ENCODE results near the gene HACD3. TPM values are rescaled to one million over a fixed set of nuclear protein-coding genes. Genes with fewer than 3 reads are reported as not detected.
"Not testable (repeated sequence)": the region's sequence is repeated elsewhere in the genome, so short reads cannot be mapped to it uniquely, and the experiment has no call there.

Gene HACD3
- total RNA-seq, 1 donor from 2014 or later = 129 TPM

- no peak overlapping the region for H3K4me3 ChIP-seq (ENCODE audit: insufficient read depth, low read depth, low read length)
- H3K4me3 Mint-ChIP-seq (ENCODE audit: unreplicated experiment) = peak overlapping the region; percentile 5
- H3K36me3 ChIP-seq (ENCODE audit: insufficient read depth, low read length) = no peaks in the 10 kb centered on the region
- no peaks in the 10 kb centered on the region for H3K27me3 ChIP-seq (ENCODE audit: insufficient read depth, low read length)
- peaks cover 7% of the 10 kb centered on the region for H3K4me1 ChIP-seq (ENCODE audit: insufficient read depth, low read length)
- H3K36me3 Mint-ChIP-seq (ENCODE audit: low read depth, unreplicated experiment) = peaks cover 17% of the 10 kb centered on the region
- TF ChIP-seq CTCF (IDR thresholded peaks at IDR 0.05; ENCODE audit: insufficient read depth, low read depth, low read length) (no peak), EZH2 (IDR thresholded peaks at IDR 0.05; ENCODE audit: insufficient read depth, low read length) (no peak)
- peaks cover 51% of the 10 kb centered on the region for H3K79me2 ChIP-seq (ENCODE audit: insufficient read depth, low read length)
- H3K9me3 ChIP-seq (ENCODE audit: insufficient read depth, low read depth, low read length) = no peaks in the 10 kb centered on the region
- no peaks in the 10 kb centered on the region for H3K9me3 Mint-ChIP-seq (ENCODE audit: unreplicated experiment)
- DNase-seq (ENCODE audit: low read depth) (no peak), FAIRE-seq (no peak)
- H3K27ac Mint-ChIP-seq (ENCODE audit: unreplicated experiment) = peak overlapping the region; percentile 1
- no peaks in the 10 kb centered on the region for H3K27me3 Mint-ChIP-seq (ENCODE audit: low read depth, unreplicated experiment)
- H2AFZ ChIP-seq (ENCODE audit: low read depth, low read length) = no peak overlapping the region
- no peak overlapping the region for H3K27ac ChIP-seq (ENCODE audit: low read depth, low read length)
- H3K9ac ChIP-seq (ENCODE audit: low read length) = no peak overlapping the region
- peak overlapping the region; percentile 47 for H3K4me2 ChIP-seq (ENCODE audit: low read length)
- peaks cover 62% of the 10 kb centered on the region for H4K20me1 ChIP-seq (ENCODE audit: insufficient read depth, low read length)
- H3K4me1 Mint-ChIP-seq (ENCODE audit: low read depth, unreplicated experiment) = peaks cover 15% of the 10 kb centered on the region
Measured at GRCh38 chr15:65551183-65551582, 20.9 kb downstream of the HACD3 start.

- H3K4me3 ChIP-seq (ENCODE audit: insufficient read depth, low read depth, low read length); H3K9me3 Mint-ChIP-seq (ENCODE audit: unreplicated experiment); DNase-seq (ENCODE audit: low read depth); H3K27me3 ChIP-seq (ENCODE audit: insufficient read depth, low read length); H3K9ac ChIP-seq (ENCODE audit: low read length); H3K4me3 Mint-ChIP-seq (ENCODE audit: unreplicated experiment); H3K27me3 Mint-ChIP-seq (ENCODE audit: low read depth, unreplicated experiment); H3K27ac ChIP-seq (ENCODE audit: low read depth, low read length); H3K4me2 ChIP-seq (ENCODE audit: low read length); H3K36me3 ChIP-seq (ENCODE audit: insufficient read depth, low read length); H3K4me1 ChIP-seq (ENCODE audit: insufficient read depth, low read length); H2AFZ ChIP-seq (ENCODE audit: low read depth, low read length); H3K9me3 ChIP-seq (ENCODE audit: insufficient read depth, low read depth, low read length); FAIRE-seq; H3K27ac Mint-ChIP-seq (ENCODE audit: unreplicated experiment): not testable (repeated sequence)
- Histone ChIP-seq H4K20me1 (ENCODE audit: insufficient read depth, low read length) (peaks cover 48% of the 10 kb centered on the region), H3K79me2 (ENCODE audit: insufficient read depth, low read length) (peaks cover 37% of the 10 kb centered on the region)
- Mint-ChIP-seq H3K36me3 (ENCODE audit: low read depth, unreplicated experiment) (peaks cover 17% of the 10 kb centered on the region), H3K4me1 (ENCODE audit: low read depth, unreplicated experiment) (peaks cover 15% of the 10 kb centered on the region)
Measured at GRCh38 chr15:65552851-65553250, 22.6 kb downstream of the HACD3 start.

- Mint-ChIP-seq H3K4me1 (ENCODE audit: low read depth, unreplicated experiment) (peaks cover 21% of the 10 kb centered on the region), H3K27me3 (ENCODE audit: low read depth, unreplicated experiment) (no peaks in the 10 kb centered on the region), H3K36me3 (ENCODE audit: low read depth, unreplicated experiment) (peaks cover 17% of the 10 kb centered on the region), H3K9me3 (ENCODE audit: unreplicated experiment) (no peaks in the 10 kb centered on the region), H3K27ac (ENCODE audit: unreplicated experiment) (no peak overlapping the region), H3K4me3 (ENCODE audit: unreplicated experiment) (no peak overlapping the region)
- no peak overlapping the region for H3K4me2 ChIP-seq (ENCODE audit: low read length)
- H3K9me3 ChIP-seq (ENCODE audit: insufficient read depth, low read depth, low read length) = no peaks in the 10 kb centered on the region
- no peak for DNase-seq (ENCODE audit: low read depth)
- no peak overlapping the region for H3K9ac ChIP-seq (ENCODE audit: low read length)
- H3K36me3 ChIP-seq (ENCODE audit: insufficient read depth, low read length) = no peaks in the 10 kb centered on the region
- peaks cover 41% of the 10 kb centered on the region for H4K20me1 ChIP-seq (ENCODE audit: insufficient read depth, low read length)
- no peak overlapping the region for H2AFZ ChIP-seq (ENCODE audit: low read depth, low read length)
- H3K79me2 ChIP-seq (ENCODE audit: insufficient read depth, low read length) = peaks cover 29% of the 10 kb centered on the region
- peaks cover 15% of the 10 kb centered on the region for H3K4me1 ChIP-seq (ENCODE audit: insufficient read depth, low read length)
- no peak overlapping the region for H3K27ac ChIP-seq (ENCODE audit: low read depth, low read length)
- no peak overlapping the region for H3K4me3 ChIP-seq (ENCODE audit: insufficient read depth, low read depth, low read length)
- no peak for FAIRE-seq
- TF ChIP-seq CTCF (IDR thresholded peaks at IDR 0.05; ENCODE audit: insufficient read depth, low read depth, low read length) = no peak
- TF ChIP-seq EZH2 (IDR thresholded peaks at IDR 0.05; ENCODE audit: insufficient read depth, low read length) = no peak
- no peaks in the 10 kb centered on the region for H3K27me3 ChIP-seq (ENCODE audit: insufficient read depth, low read length)
Measured at GRCh38 chr15:65553691-65554090, 23.4 kb downstream of the HACD3 start.
